Measurements from ENCODE around the gene SHROOM3. TPM values are rescaled to one million over a fixed set of nuclear protein-coding genes. Genes with fewer than 3 reads are reported as not detected.

The SHROOM3 gene
- total RNA-seq, 4 donors from 2014 or later: 52.0 to 444 (median 364) TPM

DNA sequence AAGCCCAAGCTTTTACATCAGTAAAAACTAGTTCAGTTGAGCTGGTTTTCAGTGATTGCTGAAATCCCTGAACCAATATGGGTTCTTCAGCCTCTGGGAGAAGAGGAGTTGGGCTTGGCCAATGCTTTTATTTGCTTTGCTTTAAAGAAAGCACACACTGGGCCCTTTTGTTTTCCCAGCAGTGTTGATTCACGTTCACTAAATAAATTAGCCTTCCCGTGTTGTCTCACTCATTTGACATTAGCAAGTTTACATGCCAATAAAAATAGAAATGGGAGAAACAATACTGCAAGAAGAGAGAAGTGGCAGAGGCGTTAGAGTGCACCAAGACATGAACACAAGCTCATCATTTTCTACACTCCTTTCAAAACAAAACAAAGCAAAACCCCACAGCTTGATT, 136.2 kb downstream of the SHROOM3 start:
- Histone ChIP-seq H3K27me3 (no peaks in the 10 kb centered on the region), H3K4me1 (no peaks in the 10 kb centered on the region), H3K4me3 (no peak overlapping the region), H3K27ac (no peak overlapping the region), H3K36me3 (no peaks in the 10 kb centered on the region), H3K9me3 (no peaks in the 10 kb centered on the region)
- no peak for DNase-seq
- TF ChIP-seq, protein P1, sequence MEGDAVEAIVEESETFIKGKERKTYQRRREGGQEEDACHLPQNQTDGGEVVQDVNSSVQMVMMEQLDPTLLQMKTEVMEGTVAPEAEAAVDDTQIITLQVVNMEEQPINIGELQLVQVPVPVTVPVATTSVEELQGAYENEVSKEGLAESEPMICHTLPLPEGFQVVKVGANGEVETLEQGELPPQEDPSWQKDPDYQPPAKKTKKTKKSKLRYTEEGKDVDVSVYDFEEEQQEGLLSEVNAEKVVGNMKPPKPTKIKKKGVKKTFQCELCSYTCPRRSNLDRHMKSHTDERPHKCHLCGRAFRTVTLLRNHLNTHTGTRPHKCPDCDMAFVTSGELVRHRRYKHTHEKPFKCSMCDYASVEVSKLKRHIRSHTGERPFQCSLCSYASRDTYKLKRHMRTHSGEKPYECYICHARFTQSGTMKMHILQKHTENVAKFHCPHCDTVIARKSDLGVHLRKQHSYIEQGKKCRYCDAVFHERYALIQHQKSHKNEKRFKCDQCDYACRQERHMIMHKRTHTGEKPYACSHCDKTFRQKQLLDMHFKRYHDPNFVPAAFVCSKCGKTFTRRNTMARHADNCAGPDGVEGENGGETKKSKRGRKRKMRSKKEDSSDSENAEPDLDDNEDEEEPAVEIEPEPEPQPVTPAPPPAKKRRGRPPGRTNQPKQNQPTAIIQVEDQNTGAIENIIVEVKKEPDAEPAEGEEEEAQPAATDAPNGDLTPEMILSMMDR (IDR thresholded peaks at IDR 0.05): no peak
- TF ChIP-seq POLR2A (IDR thresholded peaks at IDR 0.05): no peak

DNA sequence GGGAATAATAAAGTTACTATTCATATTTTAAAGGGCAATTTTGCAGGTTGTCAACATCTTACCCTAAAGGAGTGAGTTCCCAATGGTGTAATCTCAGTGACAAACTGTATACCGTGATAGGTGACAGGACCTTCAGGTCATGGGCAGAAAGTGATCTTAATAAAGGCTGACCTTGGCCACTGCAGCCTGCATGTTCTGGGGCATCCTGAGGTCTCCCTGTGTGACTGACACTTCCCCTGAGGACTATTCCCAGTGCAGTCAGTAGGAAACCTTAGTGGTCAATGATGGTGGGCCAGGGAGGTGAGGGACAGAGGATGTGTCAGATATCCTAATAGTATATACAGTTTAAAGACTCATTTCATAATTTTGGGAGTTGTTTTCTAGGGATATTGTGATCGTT, 137.2 kb downstream of the SHROOM3 start:
- Histone ChIP-seq H3K4me1 (no peaks in the 10 kb centered on the region), H3K36me3 (no peaks in the 10 kb centered on the region), H3K27ac (no peak overlapping the region), H3K27me3 (no peaks in the 10 kb centered on the region), H3K9me3 (no peaks in the 10 kb centered on the region), H3K4me3 (no peak overlapping the region)
- TF ChIP-seq, protein P1 (IDR thresholded peaks at IDR 0.05): no peak
- no peak for TF ChIP-seq POLR2A (IDR thresholded peaks at IDR 0.05)
- DNase-seq: no peak

DNA sequence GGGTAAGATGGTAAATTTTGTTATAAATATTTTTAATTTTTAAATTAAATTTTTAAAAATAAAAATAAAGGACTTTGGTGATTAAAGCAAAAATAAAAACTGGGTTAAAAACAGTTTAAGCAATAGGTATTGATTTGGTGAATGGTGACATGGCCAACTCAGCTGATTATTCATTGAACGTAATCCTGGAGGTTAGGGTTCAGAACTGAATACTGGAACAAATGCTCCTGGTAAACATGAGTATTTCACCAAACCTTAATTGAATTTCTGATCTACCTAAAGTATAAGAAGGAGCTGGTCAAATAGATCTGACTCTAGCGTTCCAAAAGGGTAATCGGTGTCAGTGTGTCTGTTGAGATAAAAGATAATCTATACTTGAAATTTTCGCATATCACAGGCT, 141.8 kb downstream of the SHROOM3 start:
- DNase-seq: no peak
- Histone ChIP-seq H3K4me3 (no peak overlapping the region), H3K27ac (no peak overlapping the region), H3K9me3 (no peaks in the 10 kb centered on the region), H3K27me3 (no peaks in the 10 kb centered on the region), H3K36me3 (no peaks in the 10 kb centered on the region), H3K4me1 (peaks cover 0 to 4% (median 0%) of the 10 kb centered on the region in 4 donors)
- TF ChIP-seq, protein P1 (IDR thresholded peaks at IDR 0.05): no peak
- TF ChIP-seq POLR2A (IDR thresholded peaks at IDR 0.05): no peak

DNA sequence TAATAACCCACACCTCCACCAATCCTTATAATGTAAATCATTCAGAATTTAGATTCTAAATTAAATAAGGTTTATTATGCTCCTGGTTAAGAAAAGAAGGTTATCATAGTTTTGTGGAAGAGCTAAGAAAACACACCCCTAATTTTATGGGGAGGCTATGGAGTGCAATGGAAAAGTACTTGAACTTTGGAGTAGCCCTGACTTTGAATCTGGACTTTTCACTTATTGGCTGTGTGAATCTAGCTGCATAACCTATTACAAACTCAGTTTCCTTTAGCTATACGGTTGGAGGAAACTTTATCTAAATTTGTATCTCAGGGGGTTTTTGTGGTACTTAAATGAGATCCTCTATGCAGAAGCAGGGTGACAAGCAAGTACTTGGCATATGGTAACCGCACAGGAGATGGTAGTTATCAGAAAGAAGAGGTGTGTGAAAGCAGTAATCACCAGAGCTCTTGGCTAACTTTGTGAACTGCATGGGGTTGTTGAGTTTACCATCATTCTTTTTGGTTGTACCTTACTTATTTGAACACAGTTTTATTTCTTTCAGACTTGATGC, 143.1 kb downstream of the SHROOM3 start:
- TF ChIP-seq, protein P1 (IDR thresholded peaks at IDR 0.05): no peak
- no peak for TF ChIP-seq POLR2A (IDR thresholded peaks at IDR 0.05)
- DNase-seq: no peak
- Histone ChIP-seq H3K4me1 (peaks cover 0 to 15% (median 0%) of the 10 kb centered on the region in 4 donors), H3K4me3 (no peak overlapping the region), H3K9me3 (no peaks in the 10 kb centered on the region), H3K27me3 (no peaks in the 10 kb centered on the region), H3K36me3 (no peaks in the 10 kb centered on the region), H3K27ac (peak overlapping the region in 1 of 4 donors; percentile 2)

DNA sequence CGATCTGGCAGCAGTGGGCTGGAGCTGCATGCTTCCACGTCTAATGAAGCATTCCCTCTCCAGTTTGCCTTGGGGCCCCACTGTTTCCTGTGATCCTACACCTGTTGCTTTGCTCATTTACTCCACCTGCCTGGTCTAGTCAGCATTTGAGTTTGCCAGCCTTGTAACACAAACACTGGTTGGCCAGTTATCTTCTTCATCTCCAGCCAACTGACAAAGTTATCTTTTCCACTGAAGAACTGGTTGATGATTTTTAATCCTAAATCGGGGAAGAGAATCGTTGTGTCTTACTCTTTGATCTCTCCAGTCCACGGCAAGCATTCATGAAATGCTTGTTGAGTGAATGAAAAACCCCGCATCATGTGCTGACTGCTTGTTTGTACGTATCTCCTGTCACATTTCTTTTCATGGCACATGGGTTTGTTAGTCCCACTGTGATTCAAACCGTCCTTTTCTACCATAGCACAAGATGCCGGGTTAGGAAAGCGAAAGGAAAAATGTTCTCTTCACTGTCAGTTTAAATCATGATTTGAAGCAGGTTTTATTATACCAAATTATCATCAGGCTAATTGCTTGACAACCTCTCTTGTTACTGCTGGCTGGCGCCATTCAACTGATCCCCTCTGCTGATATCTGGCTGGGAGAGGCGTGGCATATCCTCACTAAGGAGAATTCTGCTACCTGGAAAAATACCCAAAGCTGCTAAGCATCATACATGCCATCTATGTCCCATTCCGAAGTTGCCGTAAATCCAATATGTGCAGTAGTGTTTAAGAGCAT, 144.8 kb downstream of the SHROOM3 start:
- Histone ChIP-seq H3K36me3 (no peaks in the 10 kb centered on the region), H3K4me3 (peak overlapping the region in 2 of 4 donors; percentile 33 to 35), H3K9me3 (no peaks in the 10 kb centered on the region), H3K27ac (peak overlapping the region in 3 of 4 donors; percentile 23 to 82 (median 67)), H3K27me3 (no peaks in the 10 kb centered on the region), H3K4me1 (peaks cover 0 to 15% (median 0%) of the 10 kb centered on the region in 4 donors)
- TF ChIP-seq, protein P1 (IDR thresholded peaks at IDR 0.05): no peak
- TF ChIP-seq POLR2A (IDR thresholded peaks at IDR 0.05): no peak
- peak in 2 of 3 donors; percentile 62 to 80 for DNase-seq

Data from Peyer's patch (tissue), 4 donors.